Esophagus squamous epithelium (tissue), 5 donors: ENCODE results near the gene MBD6. TPM values are rescaled to one million over a fixed set of nuclear protein-coding genes. Genes with fewer than 3 reads are reported as not detected.

ENCODE experiments used
- DNase-seq: peaks from one replicate; lab custom pipeline; 2025; lab: John Stamatoyannopoulos, UW
- H3K27ac ChIP-seq, 4 donors: fragments of 200-600 bp; sonication (generic); one replicate each; pipeline ENCODE4 v1.5.1; 2016 to 2019; ENCODE audit warnings: mild to moderate bottlenecking in 1 of 4
- H3K27me3 ChIP-seq, 4 donors: fragments of 200-600 bp; sonication (generic); 1 replicate in 3 of 4; 2 replicates in 1 of 4; pipeline versions ENCODE4 v1.5.1 to v1.6.0; 2017 to 2021; ENCODE audit warnings: antibody characterized with exemption in 1 of 4
- H3K36me3 ChIP-seq, 3 donors: fragments of 200-600 bp; sonication (generic); one replicate each; pipeline ENCODE4 v1.5.1; 2016 to 2019
- H3K4me1 ChIP-seq, 3 donors: fragments of 200-600 bp; sonication (generic); one replicate each; pipeline ENCODE4 v1.5.1; 2017 to 2019
- H3K4me3 ChIP-seq, 4 donors: fragments of 200-600 bp; sonication (generic); 1 replicate in 3 of 4; 2 replicates in 1 of 4; pipeline ENCODE4 v1.5.1; 2016 to 2019; ENCODE audit warnings: mild to moderate bottlenecking in 2 of 4, moderate library complexity in 1 of 4
- H3K9me3 ChIP-seq, 3 donors: fragments of 200-600 bp; sonication (generic); one replicate each; pipeline ENCODE4 v1.5.1; 2016 to 2019
- CTCF ChIP-seq, 6 experiments: fragments of 450-650 bp in 4 of 6; fragments of 200-600 bp in 2 of 6; sonication (generic) in 2 of 6; IDR thresholded peaks; one replicate each; pipeline ENCODE4 v1.5.1; 2016 to 2019; ENCODE audit warnings: antibody characterized with exemption in 6 of 6, mild to moderate bottlenecking in 4 of 6, moderate library complexity in 4 of 6
- POLR2A ChIP-seq, 4 donors: fragments of 450-650 bp; IDR thresholded peaks; one replicate each; pipeline ENCODE4 v1.6.1; 2017; ENCODE audit warnings: antibody characterized with exemption in 4 of 4, mild to moderate bottlenecking in 4 of 4, moderate library complexity in 3 of 4
- WGBS, 2 donors: methylation state at CpG; one replicate each; pipeline ENCODE4 v1.1.5; 2018; 5-methylcytosine and 5-hydroxymethylcytosine counted together
- intact Hi-C: fragments of 100-400 bp; cut with DNase I; formaldehyde crosslinking; loops from one replicate; pipeline ENCODE4 v1.15.0; 2022
- total RNA-seq, 4 donors: library from RNA; depleted of rRNA; stranded (reverse); fragments of >200 nt; gene quantifications; one replicate each; pipeline ENCODE4 v1.1.0, GENCODE V29; 2016
- donor health status: DM: yes; HTN: yes; CAD: no.

Gene MBD6
- total RNA-seq, 4 donors from 2014 or later, result 13.8 to 33.2 (median 17.6) TPM

DNA sequence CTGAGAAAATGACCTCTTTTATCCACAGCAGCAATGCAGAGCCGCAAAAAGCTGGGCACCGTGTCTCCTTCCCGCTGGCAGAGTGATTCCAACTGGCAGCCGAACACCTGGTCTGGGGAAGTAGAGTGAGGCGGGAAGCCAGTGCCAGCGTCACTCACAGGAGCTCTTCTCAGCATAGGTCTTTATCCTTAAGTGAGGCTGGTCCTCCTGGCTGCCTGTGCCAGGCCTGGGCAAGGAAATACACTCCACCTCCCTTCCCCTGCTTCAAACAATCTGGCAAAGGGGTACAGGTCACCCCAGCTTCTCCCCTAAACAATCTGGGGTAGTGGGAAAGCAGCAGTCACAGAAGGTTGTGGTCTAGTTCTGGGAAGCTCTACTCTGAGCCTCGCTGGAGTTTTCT is 47.8 kb upstream of the MBD6 start:
- intact Hi-C loops, result no loop called here
- DNase-seq, result no peak
- TF ChIP-seq CTCF (IDR thresholded peaks at IDR 0.05) (no peak), POLR2A (IDR thresholded peaks at IDR 0.05) (no peak)
- Histone ChIP-seq H3K36me3 (no peaks in the 10 kb centered on the region), H3K4me1 (peaks cover 16 to 28% (median 18%) of the 10 kb centered on the region in 3 donors), H3K9me3 (no peaks in the 10 kb centered on the region), H3K27ac (no peak overlapping the region), H3K4me3 (peak overlapping the region in 3 of 4 donors; percentile 36 to 62 (median 42)), H3K27me3 (peaks cover 8 to 97% (median 18%) of the 10 kb centered on the region in 4 donors)
- 39 to 62% methylated on average over 6 to 7 of the region's 7 CpGs for WGBS, 2 donors

- intact Hi-C loops, result no loop called here
- WGBS, 2 donors, result 21 to 26% methylated on average over 20 to 21 of the region's 84 CpGs
- TF ChIP-seq CTCF (IDR thresholded peaks at IDR 0.05) (no peak), POLR2A (IDR thresholded peaks at IDR 0.05) (no peak)
- H3K36me3 ChIP-seq, result no peaks in the 10 kb centered on the region
- peak overlapping the region; percentile 6 to 62 (median 39) for H3K4me3 ChIP-seq
- peak overlapping the region in 1 of 4 donors; percentile 80 for H3K27ac ChIP-seq
- H3K9me3 ChIP-seq, result no peaks in the 10 kb centered on the region
- peaks cover 16 to 32% (median 18%) of the 10 kb centered on the region in 3 donors for H3K4me1 ChIP-seq
- DNase-seq, result no peak
- peaks cover 8 to 92% (median 18%) of the 10 kb centered on the region in 4 donors for H3K27me3 ChIP-seq
Observed at GRCh38 chr12:57475271-57476161, 47.1 kb upstream of the MBD6 start.

GRCh38 chr12:57476162-57476992 is 46.2 kb upstream of the MBD6 start:
- H3K27me3 ChIP-seq, result peaks cover 8 to 86% (median 18%) of the 10 kb centered on the region in 4 donors
- no peak for DNase-seq

DNA sequence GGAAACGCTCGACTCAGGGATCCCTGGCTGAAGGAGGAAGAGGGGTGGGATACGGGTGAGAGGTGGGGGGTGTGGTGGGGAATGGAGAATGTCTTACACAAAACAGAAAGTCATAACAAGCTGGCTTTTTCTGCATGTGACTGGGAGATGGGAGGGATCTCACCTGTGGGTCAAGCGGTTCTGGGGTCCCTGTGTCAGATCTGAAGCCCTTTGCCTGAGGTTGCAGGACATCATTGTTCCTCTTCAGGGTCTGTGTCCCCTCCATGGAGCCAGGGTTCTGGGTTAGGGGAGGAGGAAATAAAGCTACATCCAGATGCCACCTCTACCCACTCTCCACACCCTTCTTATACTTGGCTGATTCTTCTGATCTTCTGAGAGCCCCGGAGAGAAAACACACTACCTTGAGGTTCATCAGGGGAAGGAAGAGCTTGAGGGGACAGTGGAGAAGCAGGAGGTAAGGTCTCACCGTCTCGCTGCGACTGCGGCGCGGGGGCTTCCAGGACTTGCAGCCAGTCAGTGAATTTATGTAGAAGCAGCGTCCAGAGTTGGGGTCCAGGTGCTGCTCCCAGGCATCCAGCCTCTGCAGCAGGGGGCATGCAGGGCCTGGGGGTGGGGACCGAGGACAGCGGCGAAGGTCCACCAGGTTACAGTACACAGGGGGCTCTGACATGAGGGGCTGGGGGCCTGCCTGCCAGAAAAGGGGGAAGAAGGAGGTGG is 45.5 kb upstream of the MBD6 start:
- Histone ChIP-seq H3K27ac (peak overlapping the region; percentile 57 to 87 (median 71)), H3K4me3 (peak overlapping the region; percentile 8 to 62 (median 39)), H3K36me3 (no peaks in the 10 kb centered on the region), H3K4me1 (peaks cover 16 to 35% (median 18%) of the 10 kb centered on the region in 3 donors), H3K9me3 (no peaks in the 10 kb centered on the region), H3K27me3 (peaks cover 8 to 80% (median 18%) of the 10 kb centered on the region in 4 donors)
- TF ChIP-seq CTCF (IDR thresholded peaks at IDR 0.05) (no peak), POLR2A (IDR thresholded peaks at IDR 0.05) (no peak)
- intact Hi-C loops, result no loop called here
- WGBS, 2 donors, result 68 to 74% methylated on average over 12 of the region's 15 CpGs
- DNase-seq, result no peak

More at GRCh38 chr12:57476162-57476992, 46.2 kb upstream of the MBD6 start:
- Histone ChIP-seq H3K36me3 (no peaks in the 10 kb centered on the region), H3K27ac (peak overlapping the region; percentile 57 to 87 (median 71)), H3K4me1 (peaks cover 16 to 35% (median 18%) of the 10 kb centered on the region in 3 donors), H3K9me3 (no peaks in the 10 kb centered on the region), H3K4me3 (peak overlapping the region; percentile 6 to 62 (median 39))
- intact Hi-C loops, result no loop called here
- TF ChIP-seq POLR2A (IDR thresholded peaks at IDR 0.05) (no peak), CTCF (IDR thresholded peaks at IDR 0.05) (peak in 5 of 6 experiments; percentile 18 to 41 (median 25))
- WGBS, 2 donors, result 26 to 44% methylated on average over 7 to 11 of the region's 29 CpGs
